GM21526 (cell line): Measurements from ENCODE around the gene NINJ2.

Source experiments
- ATAC-seq: cut with Tn5 transposase; IDR thresholded peaks from one replicate; pipeline ENCODE4 v1.9.1; 2021; ENCODE audit warnings: moderate library complexity; ENCODE audit not compliant: unreplicated experiment, low FRiP score

Gene NINJ2

GRCh38 chr12:674272-674781 is 11.1 kb upstream of the NINJ2 start:
- ATAC-seq: peak; percentile 72

- ATAC-seq: peak; percentile 4
These were observed 10.6 kb upstream of the NINJ2 start for GRCh38 chr12:673849-674248.

GRCh38 chr12:669576-669945 is 6.3 kb upstream of the NINJ2 start:
- ATAC-seq: no peak

- ATAC-seq: no peak
These were observed 4.8 kb upstream of the NINJ2 start for GRCh38 chr12:668090-668481.

GRCh38 chr12:666766-667308 is 3.6 kb upstream of the NINJ2 start:
- no peak for ATAC-seq

GRCh38 chr12:666066-666465 is 2.8 kb upstream of the NINJ2 start:
- no peak for ATAC-seq

- ATAC-seq: no peak
These were observed 1.5 kb upstream of the NINJ2 start for GRCh38 chr12:664779-665092.

GRCh38 chr12:664075-664778 is 982 bp upstream of the NINJ2 start:
- no peak for ATAC-seq

GRCh38 chr12:662566-663292 is 516 bp downstream of the NINJ2 start:
- ATAC-seq: no peak

GRCh38 chr12:661720-662486 is 1.3 kb downstream of the NINJ2 start:
- ATAC-seq: no peak

- peak; percentile 54 for ATAC-seq
These were observed 4.1 kb downstream of the NINJ2 start for GRCh38 chr12:659090-659683.

- no peak for ATAC-seq
These were observed 12.3 kb downstream of the NINJ2 start for GRCh38 chr12:650983-651382.

GRCh38 chr12:647385-648085 is 15.7 kb downstream of the NINJ2 start:
- no peak for ATAC-seq

- no peak for ATAC-seq
These were observed 16.5 kb downstream of the NINJ2 start for GRCh38 chr12:646442-647384.

- ATAC-seq: no peak
These were observed 17.6 kb downstream of the NINJ2 start for GRCh38 chr12:645563-646071.

- no peak for ATAC-seq
These were observed 18.3 kb downstream of the NINJ2 start for GRCh38 chr12:644818-645552.

GRCh38 chr12:644303-644639 is 19.0 kb downstream of the NINJ2 start:
- no peak for ATAC-seq
